ENCODE measurements around the gene GPC5.

GPC5 gene

DNA sequence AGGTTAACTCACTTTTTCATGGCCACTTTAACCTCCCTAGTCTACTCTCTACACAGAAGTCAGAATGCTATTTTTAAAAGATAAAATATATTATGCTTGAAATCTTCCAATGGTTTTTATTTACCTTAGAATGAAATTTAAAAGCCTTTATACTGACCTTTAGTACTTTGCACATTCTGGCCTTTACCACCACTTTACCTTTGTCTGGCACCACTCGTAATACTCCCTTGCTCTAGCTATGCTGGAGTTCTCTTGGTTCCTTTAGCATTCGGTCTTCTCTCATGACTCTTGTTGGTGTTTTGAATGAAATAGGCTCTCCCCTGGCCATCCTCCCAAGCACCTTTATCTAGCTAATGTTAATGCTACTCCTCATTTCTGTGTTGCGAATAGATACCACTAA lies 310.8 kb downstream of the GPC5 start:
- Histone ChIP-seq H3K4me1 (ENCODE audit: insufficient read depth, insufficient read length) (no peaks in the 10 kb centered on the region), H3K9ac (ENCODE audit: insufficient read length, low read depth) (no peak overlapping the region), H3K36me3 (ENCODE audit: insufficient read depth, insufficient read length, low read length) (no peaks in the 10 kb centered on the region), H3K4me3 (ENCODE audit: insufficient read length, low read depth) (no peak overlapping the region), H3K27me3 (ENCODE audit: insufficient read depth, insufficient read length) (no peaks in the 10 kb centered on the region), H3K9me3 (ENCODE audit: insufficient read depth, low read length) (no peaks in the 10 kb centered on the region)
- no peak for TF ChIP-seq SUZ12 (IDR thresholded peaks at IDR 0.05; ENCODE audit: extremely low read depth, insufficient read depth, insufficient read length)
- no peak for TF ChIP-seq YY1 (IDR thresholded peaks at IDR 0.05; ENCODE audit: insufficient read depth, insufficient read length)
- TF ChIP-seq ZNF274 (IDR thresholded peaks at IDR 0.05; ENCODE audit: low read depth, low read length), result no peak
- DNase-seq (ENCODE audit: low read depth, low spot score), result no peak

DNA sequence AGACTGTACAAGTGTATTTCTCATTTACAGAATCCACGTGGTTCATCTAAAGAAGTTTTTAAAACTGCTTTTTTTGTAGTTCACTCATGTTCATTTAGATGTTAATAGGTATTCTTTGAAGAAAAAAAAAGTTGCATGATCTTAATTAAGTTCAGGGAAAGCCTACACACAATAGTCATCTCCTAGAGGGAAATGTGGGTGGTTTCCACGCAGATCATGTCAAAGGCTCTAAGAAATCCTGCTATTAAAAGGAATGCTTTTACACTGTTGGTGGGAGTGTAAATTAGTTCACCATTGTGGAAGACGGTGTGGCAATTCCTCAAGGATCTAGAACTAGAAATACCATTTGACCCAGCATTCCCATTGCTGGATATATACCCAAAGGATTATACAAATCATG lies 312.3 kb downstream of the GPC5 start:
- Histone ChIP-seq H3K36me3 (ENCODE audit: insufficient read depth, insufficient read length, low read length) (no peaks in the 10 kb centered on the region), H3K27me3 (ENCODE audit: insufficient read depth, insufficient read length) (no peaks in the 10 kb centered on the region), H3K9ac (ENCODE audit: insufficient read length, low read depth) (no peak overlapping the region), H3K4me3 (ENCODE audit: insufficient read length, low read depth) (no peak overlapping the region), H3K4me1 (ENCODE audit: insufficient read depth, insufficient read length) (no peaks in the 10 kb centered on the region), H3K9me3 (ENCODE audit: insufficient read depth, low read length) (no peaks in the 10 kb centered on the region)
- DNase-seq (ENCODE audit: low read depth, low spot score), result no peak
- TF ChIP-seq SUZ12 (IDR thresholded peaks at IDR 0.05; ENCODE audit: extremely low read depth, insufficient read depth, insufficient read length), result no peak
- no peak for TF ChIP-seq YY1 (IDR thresholded peaks at IDR 0.05; ENCODE audit: insufficient read depth, insufficient read length)
- TF ChIP-seq ZNF274 (IDR thresholded peaks at IDR 0.05; ENCODE audit: low read depth, low read length), result no peak

DNA sequence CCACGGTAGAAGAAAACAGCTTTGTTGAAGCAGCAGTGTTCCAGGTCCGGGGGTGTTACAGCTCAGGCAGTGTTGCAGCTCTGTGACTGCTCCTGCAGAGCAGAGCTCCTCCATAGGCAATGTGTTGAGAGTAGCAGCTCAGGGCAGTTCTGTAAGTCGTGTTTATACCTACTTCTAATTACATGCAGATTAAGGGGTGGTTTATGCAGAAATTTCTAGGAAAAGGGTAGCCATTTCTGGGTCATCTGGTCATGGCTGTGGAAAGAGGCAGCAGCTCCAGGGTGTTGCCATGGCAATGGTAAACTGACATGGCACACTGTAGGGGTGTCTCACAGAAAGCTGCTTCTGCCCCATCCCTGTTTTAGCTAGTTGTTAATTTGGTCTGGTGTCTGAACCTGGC lies 316.4 kb downstream of the GPC5 start:
- no peak overlapping the region for H3K4me3 ChIP-seq (ENCODE audit: insufficient read length, low read depth)
- TF ChIP-seq YY1 (IDR thresholded peaks at IDR 0.05; ENCODE audit: insufficient read depth, insufficient read length), result no peak
- H3K9me3 ChIP-seq (ENCODE audit: insufficient read depth, low read length), result no peaks in the 10 kb centered on the region
- H3K36me3 ChIP-seq (ENCODE audit: insufficient read depth, insufficient read length, low read length), result no peaks in the 10 kb centered on the region
- H3K27me3 ChIP-seq (ENCODE audit: insufficient read depth, insufficient read length), result no peaks in the 10 kb centered on the region
- DNase-seq (ENCODE audit: low read depth, low spot score), result no peak
- no peak overlapping the region for H3K9ac ChIP-seq (ENCODE audit: insufficient read length, low read depth)
- H3K4me1 ChIP-seq (ENCODE audit: insufficient read depth, insufficient read length), result no peaks in the 10 kb centered on the region

DNA sequence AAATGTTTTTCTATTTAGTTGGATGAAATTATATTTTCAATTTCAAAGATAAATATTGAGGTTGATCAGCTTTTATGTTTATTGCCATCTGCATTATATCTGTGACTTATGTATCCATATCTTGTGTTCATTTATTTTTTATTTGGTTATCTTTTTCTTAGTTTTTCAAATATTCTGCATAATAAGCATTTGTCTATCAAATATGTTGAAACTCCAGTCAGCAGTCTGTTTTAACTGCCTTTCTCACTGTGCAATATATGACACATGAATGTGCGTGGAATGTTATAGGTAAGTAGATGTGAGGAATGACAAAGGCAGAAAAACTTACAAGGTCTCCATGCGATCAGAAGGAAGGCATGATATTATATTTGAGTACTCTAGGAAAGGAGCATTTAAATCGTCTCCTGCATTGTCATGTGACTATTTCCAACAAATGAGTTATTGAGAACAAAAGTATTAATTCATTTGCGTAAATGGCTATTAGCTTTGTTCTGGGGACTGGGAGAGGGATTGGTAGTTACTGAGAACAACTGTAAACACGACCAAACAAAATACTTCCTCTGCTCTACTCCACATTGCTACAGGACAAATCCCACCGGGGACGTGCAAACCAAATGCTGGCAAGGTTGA lies 318.1 kb downstream of the GPC5 start:
- no peaks in the 10 kb centered on the region for H3K4me1 ChIP-seq (ENCODE audit: insufficient read depth, insufficient read length)
- H3K9ac ChIP-seq (ENCODE audit: insufficient read length, low read depth), result no peak overlapping the region
- H3K36me3 ChIP-seq (ENCODE audit: insufficient read depth, insufficient read length, low read length), result no peaks in the 10 kb centered on the region
- H3K27me3 ChIP-seq (ENCODE audit: insufficient read depth, insufficient read length), result no peaks in the 10 kb centered on the region
- TF ChIP-seq YY1 (IDR thresholded peaks at IDR 0.05; ENCODE audit: insufficient read depth, insufficient read length) (no peak), SUZ12 (IDR thresholded peaks at IDR 0.05; ENCODE audit: extremely low read depth, insufficient read depth, insufficient read length) (no peak), ZNF274 (IDR thresholded peaks at IDR 0.05; ENCODE audit: low read depth, low read length) (no peak)
- H3K4me3 ChIP-seq (ENCODE audit: insufficient read length, low read depth), result no peak overlapping the region
- H3K9me3 ChIP-seq (ENCODE audit: insufficient read depth, low read length), result no peaks in the 10 kb centered on the region
- DNase-seq (ENCODE audit: low read depth, low spot score), result no peak

DNA sequence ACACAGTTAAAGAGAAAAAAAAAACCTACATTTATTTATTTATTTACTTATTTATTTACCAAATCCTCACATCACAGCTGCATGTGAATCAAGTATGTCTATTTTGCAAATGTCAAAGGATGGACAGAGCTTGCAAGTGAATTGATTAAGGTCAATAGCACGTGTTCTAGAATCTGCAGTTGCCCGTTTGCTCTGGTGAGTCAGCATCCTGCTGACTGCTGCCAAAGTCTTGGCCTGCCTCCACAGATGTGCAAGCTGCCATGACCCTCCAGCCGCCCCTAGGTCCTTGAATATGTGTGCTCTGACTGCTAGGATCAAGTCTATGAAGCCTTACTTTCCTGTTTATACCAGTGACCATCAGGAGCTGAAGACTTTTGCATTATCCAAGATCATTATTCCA lies 320.6 kb downstream of the GPC5 start:
- Histone ChIP-seq H3K27me3 (ENCODE audit: insufficient read depth, insufficient read length) (no peaks in the 10 kb centered on the region), H3K9me3 (ENCODE audit: insufficient read depth, low read length) (no peaks in the 10 kb centered on the region), H3K4me1 (ENCODE audit: insufficient read depth, insufficient read length) (no peaks in the 10 kb centered on the region), H3K4me3 (ENCODE audit: insufficient read length, low read depth) (no peak overlapping the region), H3K36me3 (ENCODE audit: insufficient read depth, insufficient read length, low read length) (no peaks in the 10 kb centered on the region), H3K9ac (ENCODE audit: insufficient read length, low read depth) (no peak overlapping the region)
- peak; percentile 18 for DNase-seq (ENCODE audit: low read depth, low spot score)
- TF ChIP-seq YY1 (IDR thresholded peaks at IDR 0.05; ENCODE audit: insufficient read depth, insufficient read length) (no peak), SUZ12 (IDR thresholded peaks at IDR 0.05; ENCODE audit: extremely low read depth, insufficient read depth, insufficient read length) (no peak), ZNF274 (IDR thresholded peaks at IDR 0.05; ENCODE audit: low read depth, low read length) (no peak)

DNA sequence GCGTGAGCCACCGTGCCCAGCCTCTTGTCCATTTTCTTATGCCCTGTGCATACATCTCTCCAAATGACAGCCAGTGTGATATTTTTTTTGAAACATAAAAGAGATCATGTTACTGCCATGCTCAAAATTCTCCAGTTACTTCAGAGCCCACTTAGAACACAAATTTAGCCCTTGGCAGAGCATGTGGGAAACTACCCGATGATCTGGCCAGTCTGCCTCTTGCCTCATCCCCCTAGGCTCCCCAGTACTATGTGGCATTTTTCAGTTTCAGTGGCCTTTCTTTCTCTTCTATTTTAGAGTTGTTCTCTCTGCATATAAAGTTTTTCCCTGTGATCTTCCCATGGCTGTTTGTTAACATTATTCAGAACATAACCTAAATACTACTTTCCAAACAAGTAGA lies 323.0 kb downstream of the GPC5 start:
- Histone ChIP-seq H3K4me3 (ENCODE audit: insufficient read length, low read depth) (no peak overlapping the region), H3K4me1 (ENCODE audit: insufficient read depth, insufficient read length) (no peaks in the 10 kb centered on the region), H3K9me3 (ENCODE audit: insufficient read depth, low read length) (no peaks in the 10 kb centered on the region), H3K9ac (ENCODE audit: insufficient read length, low read depth) (no peak overlapping the region), H3K27me3 (ENCODE audit: insufficient read depth, insufficient read length) (no peaks in the 10 kb centered on the region), H3K36me3 (ENCODE audit: insufficient read depth, insufficient read length, low read length) (no peaks in the 10 kb centered on the region)
- DNase-seq (ENCODE audit: low read depth, low spot score), result no peak
- no peak for TF ChIP-seq YY1 (IDR thresholded peaks at IDR 0.05; ENCODE audit: insufficient read depth, insufficient read length)
- no peak for TF ChIP-seq ZNF274 (IDR thresholded peaks at IDR 0.05; ENCODE audit: low read depth, low read length)
- no peak for TF ChIP-seq SUZ12 (IDR thresholded peaks at IDR 0.05; ENCODE audit: extremely low read depth, insufficient read depth, insufficient read length)

DNA sequence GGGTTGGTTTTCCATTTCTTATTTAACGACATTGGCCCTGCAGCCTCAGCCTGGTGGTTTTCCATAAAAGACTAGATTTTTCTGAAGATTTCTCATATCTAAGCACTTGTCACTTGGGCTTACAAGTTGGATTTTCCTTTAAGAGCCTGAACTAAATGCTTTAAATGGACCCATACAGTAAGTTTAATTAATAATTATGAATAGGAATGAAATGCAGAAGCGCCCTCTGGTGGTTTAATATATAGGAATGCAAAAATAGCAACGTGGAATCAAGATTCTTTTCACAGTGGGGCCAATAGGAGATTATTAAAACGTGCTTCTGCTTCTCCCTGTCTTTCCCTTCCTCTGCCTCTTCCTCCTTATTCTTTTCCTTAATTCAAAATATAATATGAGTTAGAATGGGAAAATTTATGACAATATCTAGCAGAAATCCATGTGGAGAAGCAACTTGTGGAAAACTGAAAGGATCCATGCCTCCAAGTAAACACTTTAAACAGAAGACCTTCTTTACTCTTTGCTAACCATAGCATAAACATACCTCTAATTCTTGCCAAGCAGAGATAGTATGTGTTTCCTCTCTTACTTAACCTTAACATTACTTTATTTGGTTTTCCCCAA lies 324.0 kb downstream of the GPC5 start:
- no peak overlapping the region for H3K4me3 ChIP-seq (ENCODE audit: insufficient read length, low read depth)
- TF ChIP-seq YY1 (IDR thresholded peaks at IDR 0.05; ENCODE audit: insufficient read depth, insufficient read length) (no peak), ZNF274 (IDR thresholded peaks at IDR 0.05; ENCODE audit: low read depth, low read length) (no peak), SUZ12 (IDR thresholded peaks at IDR 0.05; ENCODE audit: extremely low read depth, insufficient read depth, insufficient read length) (no peak)

More for the DNA sequence above, 324.0 kb downstream of the GPC5 start:
- H3K36me3 ChIP-seq (ENCODE audit: insufficient read depth, insufficient read length, low read length), result no peaks in the 10 kb centered on the region
- no peak for DNase-seq (ENCODE audit: low read depth, low spot score)
- no peak overlapping the region for H3K9ac ChIP-seq (ENCODE audit: insufficient read length, low read depth)
- H3K9me3 ChIP-seq (ENCODE audit: insufficient read depth, low read length), result no peaks in the 10 kb centered on the region
- H3K4me1 ChIP-seq (ENCODE audit: insufficient read depth, insufficient read length), result no peaks in the 10 kb centered on the region
- H3K27me3 ChIP-seq (ENCODE audit: insufficient read depth, insufficient read length), result no peaks in the 10 kb centered on the region
